T follicular helper cell (primary cell): ENCODE results near the gene GNG7.
"Not testable (repeated sequence)": the region's sequence is repeated elsewhere in the genome, so short reads cannot be mapped to it uniquely, and the experiment has no call there.

Source experiments
- DNase-seq: peaks from one replicate; pipeline ENCODE4 v3.0.0-alpha.2; 2020; ENCODE audit warnings: low read depth

Gene GNG7

GRCh38 chr19:2713170-2713569, 10.7 kb upstream of the GNG7 start:
- not testable (repeated sequence) for DNase-seq

GRCh38 chr19:2711875-2712205, 9.3 kb upstream of the GNG7 start:
- DNase-seq = no peak

GRCh38 chr19:2711172-2711874, 8.8 kb upstream of the GNG7 start:
- DNase-seq = no peak

GRCh38 chr19:2706251-2706650, 3.8 kb upstream of the GNG7 start:
- DNase-seq = no peak

GRCh38 chr19:2703691-2704216, 1.3 kb upstream of the GNG7 start:
- DNase-seq = no peak

GRCh38 chr19:2703077-2703437, 563 bp upstream of the GNG7 start:
- DNase-seq = no peak

GRCh38 chr19:2701361-2702169, 929 bp downstream of the GNG7 start:
- DNase-seq = no peak

GRCh38 chr19:2700660-2701360, 1.7 kb downstream of the GNG7 start:
- DNase-seq = no peak

GRCh38 chr19:2699413-2700140, 2.9 kb downstream of the GNG7 start:
- DNase-seq = no peak

GRCh38 chr19:2694196-2694595, 8.3 kb downstream of the GNG7 start:
- DNase-seq = no peak

GRCh38 chr19:2693492-2694160, 8.9 kb downstream of the GNG7 start:
- DNase-seq = no peak

GRCh38 chr19:2691951-2692350, 10.5 kb downstream of the GNG7 start:
- DNase-seq = no peak

GRCh38 chr19:2690856-2691255, 11.6 kb downstream of the GNG7 start:
- no peak for DNase-seq

- DNase-seq = no peak
These were observed 16.1 kb downstream of the GNG7 start for GRCh38 chr19:2686360-2686759.

- DNase-seq = no peak
These were observed 17.2 kb downstream of the GNG7 start for GRCh38 chr19:2685204-2685704.

GRCh38 chr19:2683430-2684003, 19.0 kb downstream of the GNG7 start:
- DNase-seq = no peak

- DNase-seq = no peak
These were observed 21.7 kb downstream of the GNG7 start for GRCh38 chr19:2680808-2681207.

GRCh38 chr19:2679439-2679838, 23.1 kb downstream of the GNG7 start:
- no peak for DNase-seq

GRCh38 chr19:2678948-2679347, 23.5 kb downstream of the GNG7 start:
- not testable (repeated sequence) for DNase-seq

GRCh38 chr19:2678044-2678671, 24.3 kb downstream of the GNG7 start:
- no peak for DNase-seq
